ENCODE results near the gene COL5A1. TPM values are rescaled to one million over a fixed set of nuclear protein-coding genes. Genes with fewer than 3 reads are reported as not detected.

The COL5A1 gene
- total RNA-seq, 4 donors from 2014 or later = 14.0 to 23.9 (median 19.2) TPM

GRCh38 chr9:134701581-134702259 lies 60.1 kb downstream of the COL5A1 start:
- TF ChIP-seq, protein P1, sequence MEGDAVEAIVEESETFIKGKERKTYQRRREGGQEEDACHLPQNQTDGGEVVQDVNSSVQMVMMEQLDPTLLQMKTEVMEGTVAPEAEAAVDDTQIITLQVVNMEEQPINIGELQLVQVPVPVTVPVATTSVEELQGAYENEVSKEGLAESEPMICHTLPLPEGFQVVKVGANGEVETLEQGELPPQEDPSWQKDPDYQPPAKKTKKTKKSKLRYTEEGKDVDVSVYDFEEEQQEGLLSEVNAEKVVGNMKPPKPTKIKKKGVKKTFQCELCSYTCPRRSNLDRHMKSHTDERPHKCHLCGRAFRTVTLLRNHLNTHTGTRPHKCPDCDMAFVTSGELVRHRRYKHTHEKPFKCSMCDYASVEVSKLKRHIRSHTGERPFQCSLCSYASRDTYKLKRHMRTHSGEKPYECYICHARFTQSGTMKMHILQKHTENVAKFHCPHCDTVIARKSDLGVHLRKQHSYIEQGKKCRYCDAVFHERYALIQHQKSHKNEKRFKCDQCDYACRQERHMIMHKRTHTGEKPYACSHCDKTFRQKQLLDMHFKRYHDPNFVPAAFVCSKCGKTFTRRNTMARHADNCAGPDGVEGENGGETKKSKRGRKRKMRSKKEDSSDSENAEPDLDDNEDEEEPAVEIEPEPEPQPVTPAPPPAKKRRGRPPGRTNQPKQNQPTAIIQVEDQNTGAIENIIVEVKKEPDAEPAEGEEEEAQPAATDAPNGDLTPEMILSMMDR (IDR thresholded peaks at IDR 0.05; ENCODE audit: low read depth) = no peak

- TF ChIP-seq, protein P1 (IDR thresholded peaks at IDR 0.05; ENCODE audit: low read depth) = no peak
Measured at GRCh38 chr9:134702291-134702690, 60.7 kb downstream of the COL5A1 start.

DNA sequence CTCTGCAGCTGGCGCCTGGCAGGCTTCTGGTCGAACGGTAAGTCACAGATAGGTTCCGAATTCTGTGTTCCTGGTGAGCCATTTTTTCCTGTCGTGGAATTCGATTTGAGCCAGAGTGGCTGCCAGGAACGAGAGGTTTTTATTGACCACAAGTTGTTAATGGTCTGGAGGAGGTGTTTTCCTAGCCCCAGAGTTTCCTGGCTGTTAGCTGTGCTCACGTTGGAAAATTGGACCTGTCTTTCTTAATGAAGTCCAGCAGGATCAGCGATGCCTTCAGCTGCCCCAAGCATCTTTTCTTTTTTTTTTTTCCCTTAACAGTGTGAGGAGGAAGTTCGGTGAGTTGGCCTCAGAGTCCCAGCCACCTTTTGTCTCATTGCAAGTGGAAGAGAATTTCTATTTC lies 62.9 kb downstream of the COL5A1 start:
- TF ChIP-seq, protein P1 (IDR thresholded peaks at IDR 0.05; ENCODE audit: low read depth) = no peak

DNA sequence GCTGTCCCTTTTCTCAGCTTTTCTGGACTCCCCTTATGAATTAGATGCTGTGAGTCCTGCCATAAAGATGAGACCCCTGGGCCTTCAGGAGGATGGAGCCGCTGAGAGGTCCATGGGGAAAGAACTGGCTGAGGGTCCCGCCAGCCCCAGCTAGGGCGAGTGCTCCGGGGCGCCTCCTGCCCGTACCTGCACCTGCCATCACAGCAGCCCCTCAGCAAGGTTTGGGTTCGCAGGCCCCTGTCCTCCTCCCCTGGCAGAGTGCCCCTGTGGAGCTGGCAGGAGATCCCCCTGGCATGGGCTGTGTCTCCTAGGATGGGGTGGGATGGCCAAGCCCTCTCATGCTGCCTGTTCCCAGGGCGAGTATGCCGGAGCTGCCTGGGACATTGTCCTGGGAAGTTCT lies 64.2 kb downstream of the COL5A1 start:
- TF ChIP-seq, protein P1 (IDR thresholded peaks at IDR 0.05; ENCODE audit: low read depth) = no peak

- TF ChIP-seq, protein P1 (IDR thresholded peaks at IDR 0.05; ENCODE audit: low read depth) = no peak
Measured at GRCh38 chr9:134706522-134706921, 64.9 kb downstream of the COL5A1 start.

DNA sequence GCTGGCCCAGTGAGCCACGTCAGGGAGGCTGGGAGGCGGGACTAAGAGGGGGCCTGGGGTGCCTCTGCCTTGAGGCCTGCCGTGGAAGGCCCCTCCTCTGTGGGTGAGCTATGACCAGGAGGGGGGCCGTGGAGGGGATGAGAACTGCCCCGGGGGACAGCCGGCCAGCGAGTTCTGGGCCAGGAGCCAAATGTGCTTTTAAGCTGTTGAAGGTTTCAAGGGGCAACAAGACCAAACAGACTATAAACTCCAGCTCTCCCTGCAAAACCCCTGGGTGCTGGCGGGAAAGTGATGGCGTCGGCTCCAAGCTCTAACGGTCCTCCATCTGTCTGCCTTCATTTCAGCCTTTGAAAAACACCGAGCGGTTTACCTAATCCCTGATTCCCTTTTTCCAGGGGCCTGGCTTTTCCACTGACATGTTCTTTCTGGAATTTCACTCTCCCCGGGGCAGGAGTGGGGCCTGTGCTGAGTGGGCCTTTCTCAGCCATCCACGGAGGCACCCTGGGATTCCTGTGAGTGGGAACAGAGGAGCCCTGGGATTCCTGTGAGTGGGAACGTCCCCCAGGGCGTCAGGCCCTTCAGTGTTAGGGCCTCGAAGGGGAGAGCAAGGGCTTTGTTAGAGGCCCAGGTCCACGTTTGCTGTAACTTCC lies 65.6 kb downstream of the COL5A1 start:
- TF ChIP-seq, protein P1 (IDR thresholded peaks at IDR 0.05; ENCODE audit: low read depth) = no peak

DNA sequence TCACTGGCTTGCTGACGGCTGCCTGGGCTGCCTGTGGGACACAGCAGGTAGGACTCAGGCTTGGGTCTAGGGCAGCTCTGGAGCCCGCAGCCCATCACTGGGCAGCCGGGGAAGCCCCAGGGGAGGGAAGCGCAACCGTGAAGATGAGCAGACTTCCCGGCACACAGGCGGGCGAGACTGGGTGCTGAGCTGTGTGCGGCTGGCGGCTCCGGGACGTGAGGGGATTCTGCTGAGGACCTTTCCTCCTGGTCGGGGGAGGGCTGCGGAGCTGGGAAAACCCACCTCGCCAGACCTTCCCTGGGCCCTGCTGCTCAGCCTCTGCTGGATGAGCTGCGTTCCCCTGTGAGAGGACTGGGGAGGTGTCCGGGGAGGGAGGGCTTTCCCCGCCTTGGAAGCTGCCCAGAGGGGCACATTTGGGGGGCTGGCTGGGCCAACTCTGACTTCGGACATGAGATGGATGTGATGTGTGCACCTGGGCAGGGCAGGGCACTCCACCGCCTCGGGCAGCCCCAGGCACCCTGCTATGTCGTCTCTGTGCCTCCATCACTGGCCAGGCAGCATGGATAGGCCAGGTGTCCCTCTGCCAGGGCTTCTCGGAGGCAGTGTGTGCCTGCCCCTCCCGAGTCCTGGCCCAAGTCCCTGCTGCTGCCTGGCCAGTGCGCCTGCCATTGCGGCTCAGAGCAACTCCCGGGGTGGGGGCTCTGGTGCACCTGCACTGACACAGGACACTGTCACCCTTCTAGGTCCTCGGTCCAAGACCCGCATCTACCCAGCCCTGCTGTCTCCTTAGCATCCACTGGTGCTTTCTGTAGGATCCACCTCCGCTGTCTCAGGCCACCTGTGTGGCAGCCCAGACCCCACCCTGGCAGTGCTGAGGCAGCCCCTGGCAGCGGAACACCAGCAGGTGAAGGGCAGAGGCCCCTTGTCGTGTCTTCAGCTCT lies 66.4 kb downstream of the COL5A1 start:
- TF ChIP-seq, protein P1 (IDR thresholded peaks at IDR 0.05; ENCODE audit: low read depth) = no peak

Measured in subcutaneous adipose tissue (tissue), 4 donors.